HG03565 (cell line): ENCODE results near the gene CCN2.
"Not testable (repeated sequence)": the region's sequence is repeated elsewhere in the genome, so short reads cannot be mapped to it uniquely, and the experiment has no call there.

ENCODE experiments used
- ATAC-seq: cut with Tn5 transposase; IDR thresholded peaks from one replicate; pipeline ENCODE4 v1.9.1; 2021; ENCODE audit warnings: mild to moderate bottlenecking, moderate library complexity; ENCODE audit not compliant: unreplicated experiment

Gene CCN2

DNA sequence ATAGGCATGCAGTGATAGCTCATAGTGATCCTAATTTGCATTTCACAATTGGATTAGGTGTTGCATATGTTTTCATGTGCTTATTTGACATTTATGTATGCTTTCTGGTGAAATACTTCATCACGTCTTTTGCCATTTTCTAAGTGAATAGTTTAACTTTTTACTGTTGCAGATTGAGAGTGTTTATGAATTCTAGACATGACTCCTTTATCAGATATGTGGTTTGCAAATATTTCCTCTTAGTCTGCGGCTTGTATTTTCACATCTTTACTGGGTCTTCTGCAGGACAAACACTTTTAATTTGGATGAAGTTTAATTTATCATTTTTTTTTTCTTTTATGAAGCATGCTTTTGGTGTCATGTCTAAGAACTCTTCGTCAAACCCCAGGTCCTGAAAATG lies 39.2 kb downstream of the CCN2 start:
- no peak for ATAC-seq

DNA sequence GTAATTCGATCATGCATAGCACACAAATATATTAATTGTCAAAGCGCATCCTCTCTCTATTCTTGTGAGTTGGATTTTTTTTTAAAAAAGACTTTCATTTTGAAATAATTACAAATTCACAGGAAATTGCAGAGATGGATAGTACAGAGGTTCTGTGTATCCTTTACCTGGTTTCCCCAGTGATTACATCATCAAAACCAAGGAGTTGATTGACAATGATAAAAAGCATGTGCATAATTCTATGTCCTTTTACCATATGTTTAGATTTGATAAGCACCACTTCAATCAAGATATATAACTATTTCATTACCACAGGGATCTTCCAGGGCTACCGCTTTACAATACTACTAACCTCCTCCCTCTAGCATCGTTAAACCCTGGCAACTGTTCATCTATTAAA lies 40.2 kb downstream of the CCN2 start:
- ATAC-seq: no peak

DNA sequence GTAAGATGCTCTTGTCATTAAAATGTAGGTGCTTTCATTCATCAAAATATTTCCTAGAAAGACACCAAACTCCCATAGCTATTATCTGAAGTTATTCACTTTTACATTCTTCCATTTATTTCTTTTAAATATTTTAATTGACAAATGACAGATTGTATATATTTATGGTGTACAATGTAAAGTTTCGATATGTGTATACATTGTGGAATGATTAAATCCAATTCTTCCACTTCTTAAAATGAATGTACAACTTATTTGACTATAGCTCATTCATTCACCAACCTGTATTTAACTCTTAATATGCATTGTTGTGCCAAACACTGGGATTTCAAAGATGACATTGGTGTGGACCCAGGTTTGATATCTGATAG lies 41.0 kb downstream of the CCN2 start:
- peak; percentile 11 for ATAC-seq

DNA sequence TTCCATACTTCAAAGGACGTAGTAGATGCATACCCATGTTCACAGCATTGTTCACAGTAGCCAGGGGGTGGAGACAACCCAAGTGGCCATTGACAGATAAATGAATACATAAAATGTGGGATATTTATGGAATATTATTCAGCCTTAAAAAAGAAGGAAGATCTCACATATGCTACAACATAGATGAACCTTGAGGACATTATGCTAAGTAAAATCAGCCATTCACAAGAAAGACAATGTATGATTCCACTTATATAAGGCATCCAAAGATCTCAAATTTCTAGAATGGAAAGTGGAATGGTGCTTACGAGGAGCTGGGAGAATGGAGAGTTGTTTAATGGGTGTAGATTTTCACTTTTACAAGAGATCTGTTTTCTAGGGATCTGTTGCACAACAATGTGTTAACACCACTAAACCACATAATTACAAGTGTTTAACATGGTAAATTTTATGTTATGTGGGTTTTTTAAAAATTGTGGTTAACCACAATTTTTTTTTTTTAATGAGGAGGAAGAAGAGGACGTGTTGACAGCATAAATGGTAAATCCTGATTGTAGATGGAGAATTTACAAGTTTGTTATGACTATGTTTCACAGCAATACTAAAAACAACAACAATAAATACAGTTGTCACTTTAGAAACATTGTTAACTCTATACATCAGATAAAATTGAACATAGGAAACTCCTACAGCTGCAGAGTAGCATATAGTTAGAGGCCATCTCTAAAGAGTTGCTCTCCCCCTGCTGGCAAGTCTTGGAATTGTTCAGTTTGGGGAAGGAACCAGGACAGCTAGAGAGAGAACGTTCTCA lies 41.6 kb downstream of the CCN2 start:
- ATAC-seq: peak; percentile 95

DNA sequence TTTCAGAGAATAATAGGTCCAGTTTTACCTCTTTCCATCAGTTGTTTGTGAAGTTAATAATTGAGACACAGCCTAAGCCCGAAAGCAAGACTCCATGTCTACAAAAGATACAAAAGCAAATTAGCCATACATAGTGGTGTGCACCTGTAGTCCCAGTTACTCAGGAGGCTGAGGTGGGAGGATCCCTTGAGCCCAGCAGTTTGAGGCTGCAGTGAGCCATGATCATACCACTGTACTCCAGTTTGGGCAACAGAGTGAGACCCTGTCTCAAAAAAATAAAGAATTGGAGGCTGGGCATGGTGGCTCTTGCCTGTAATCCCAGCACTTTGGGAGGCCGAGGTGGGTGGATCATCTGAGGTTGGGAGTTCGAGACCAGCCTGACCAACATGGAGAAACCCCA lies 42.4 kb downstream of the CCN2 start:
- not testable (repeated sequence) for ATAC-seq

DNA sequence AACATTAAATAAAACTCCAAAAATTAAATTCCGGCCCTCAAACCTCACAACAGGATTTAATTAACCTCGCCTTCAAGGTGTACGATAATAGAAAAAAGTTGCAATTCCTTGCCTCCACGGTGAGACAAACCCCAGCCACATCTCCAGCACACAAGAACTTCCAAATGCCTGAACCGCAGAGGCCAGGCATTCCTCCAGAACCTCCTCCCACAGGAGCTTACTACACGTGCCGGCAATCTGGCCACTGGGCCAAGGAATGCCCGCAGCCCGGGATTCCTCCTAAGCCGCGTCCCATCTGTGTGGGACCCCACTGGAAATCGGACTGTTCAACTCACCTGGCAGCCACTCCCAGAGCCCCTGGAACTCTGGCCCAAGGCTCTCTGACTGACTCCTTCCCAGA lies 47.4 kb downstream of the CCN2 start:
- ATAC-seq: not testable (repeated sequence)

DNA sequence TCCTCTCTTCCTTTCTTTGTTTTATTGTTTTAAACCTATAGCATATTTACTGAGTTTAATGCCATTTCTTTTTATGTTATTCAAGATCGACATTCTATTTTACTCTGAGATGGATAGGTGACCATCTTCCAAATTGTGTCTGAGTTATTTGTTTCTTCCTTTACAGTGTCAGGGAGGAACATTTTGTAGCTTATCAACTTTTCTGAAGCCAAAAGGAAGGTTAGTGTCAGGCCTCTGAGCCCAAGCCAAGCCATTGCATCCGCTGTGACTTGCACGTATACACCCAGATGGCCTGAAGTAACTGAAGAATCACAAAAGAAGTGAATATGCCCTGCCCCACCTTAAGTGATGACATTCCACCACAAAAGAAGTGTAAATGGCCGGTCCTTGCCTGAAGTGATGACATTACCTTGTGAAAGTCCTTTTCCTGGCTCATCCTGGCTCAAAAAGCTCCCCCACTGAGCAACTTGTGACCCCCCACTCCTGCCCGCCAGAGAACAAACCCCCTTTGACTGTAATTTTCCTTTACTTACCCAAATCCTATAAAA lies 49.8 kb downstream of the CCN2 start:
- not testable (repeated sequence) for ATAC-seq

DNA sequence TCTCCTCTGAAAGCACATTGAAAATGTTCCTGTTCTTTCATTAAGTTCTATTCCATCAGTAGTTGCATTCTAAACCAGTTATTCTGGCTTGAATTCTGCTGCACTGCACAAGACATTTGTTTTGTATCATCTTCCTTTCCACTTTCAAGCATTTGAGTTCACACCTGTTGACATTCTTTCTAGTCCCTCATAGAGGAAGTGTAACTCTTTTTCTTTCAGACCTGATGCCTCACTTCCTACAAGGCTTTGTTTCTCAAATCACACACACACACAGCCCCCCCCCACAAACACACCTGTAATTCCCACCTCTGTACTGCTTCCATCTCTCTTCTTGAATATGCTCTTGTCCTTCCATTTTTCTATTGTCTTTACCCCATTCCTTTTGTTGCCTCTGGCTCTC lies 50.9 kb downstream of the CCN2 start:
- no peak for ATAC-seq

DNA sequence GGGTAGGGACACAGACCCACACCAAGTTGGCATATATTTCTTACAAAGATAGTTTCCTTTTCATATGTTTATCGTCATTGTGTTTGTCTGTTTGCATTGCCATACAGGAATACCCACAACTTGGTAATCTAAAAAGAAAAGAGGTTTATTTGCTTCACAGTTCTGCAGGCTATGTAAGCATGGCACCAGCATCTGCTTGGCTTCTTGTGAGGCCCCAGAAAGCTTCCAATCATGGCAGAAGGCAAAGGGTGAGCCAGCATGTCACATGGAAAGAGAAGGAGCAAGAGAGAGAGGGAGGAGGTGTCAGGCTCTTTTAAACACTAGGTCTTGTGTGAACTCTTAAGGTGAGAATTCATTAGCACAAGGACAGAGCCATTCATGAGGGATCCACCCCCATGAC lies 52.5 kb downstream of the CCN2 start:
- no peak for ATAC-seq
